Trophoblast cell (in vitro differentiated cells and primary cell): ENCODE measurements around the gene XYLT2.
A peak's percentile ranks its signal among the peaks of the same experiment; 100 is the strongest.

Experiments used
- DNase-seq, 2 donors: peaks; one replicate each; pipeline ENCODE4 v3.0.0-alpha.2; 2016
- H2AFZ ChIP-seq: 2 replicates; pipeline ENCODE4 v1.6.1; 2013; ENCODE audit warnings: low read length, moderate library complexity, mild to moderate bottlenecking; ENCODE audit not compliant: insufficient read depth, poor library complexity
- H2AK5ac ChIP-seq: 2 replicates; pipeline ENCODE4 v1.6.1; 2013; ENCODE audit warnings: mild to moderate bottlenecking, low read length
- H2BK120ac ChIP-seq: 2 replicates; pipeline ENCODE4 v1.6.1; 2013; ENCODE audit warnings: low read length, mild to moderate bottlenecking, moderate library complexity; ENCODE audit not compliant: insufficient read depth, poor library complexity
- H2BK12ac ChIP-seq: 2 replicates; pipeline ENCODE4 v1.6.1; 2013; ENCODE audit warnings: mild to moderate bottlenecking, low read length, moderate library complexity
- H2BK5ac ChIP-seq: 2 replicates; pipeline ENCODE4 v1.6.1; 2013; ENCODE audit warnings: low read length, low read depth, moderate library complexity, mild to moderate bottlenecking; ENCODE audit not compliant: poor library complexity
- H3K14ac ChIP-seq: 2 replicates; pipeline ENCODE4 v1.6.1; 2013; ENCODE audit warnings: mild to moderate bottlenecking, low read length
- H3K18ac ChIP-seq: 2 replicates; pipeline ENCODE4 v1.6.1; 2013; ENCODE audit warnings: mild to moderate bottlenecking, low read length
- H3K23ac ChIP-seq: 2 replicates; pipeline ENCODE4 v1.6.1; 2013; ENCODE audit warnings: low read length
- H3K27ac ChIP-seq: 2 replicates; pipeline ENCODE4 v1.5.1; 2013; ENCODE audit warnings: low read depth, mild to moderate bottlenecking, inconsistent platforms, low read length, moderate library complexity
- H3K27me3 ChIP-seq: 2 replicates; pipeline ENCODE4 v1.6.1; 2013; ENCODE audit warnings: inconsistent platforms, mild to moderate bottlenecking, low read length, moderate library complexity; ENCODE audit not compliant: insufficient read depth
- H3K36me3 ChIP-seq, 2 experiments: 1 replicate in 1 of 2; 2 replicates in 1 of 2; pipeline ENCODE4 v1.6.1; 2013; ENCODE audit warnings: low read length in 2 of 2, mild to moderate bottlenecking in 2 of 2, moderate library complexity in 1 of 2; ENCODE audit not compliant: insufficient read depth in 2 of 2, control insufficient read depth in 1 of 2
- H3K4ac ChIP-seq: 2 replicates; pipeline ENCODE4 v1.6.1; 2013; ENCODE audit warnings: low read depth, mild to moderate bottlenecking, low read length, moderate library complexity
- H3K4me1 ChIP-seq, 2 experiments: 1 replicate in 1 of 2; 2 replicates in 1 of 2; pipeline ENCODE4 v1.6.1; 2013; ENCODE audit warnings: low read length in 2 of 2, mild to moderate bottlenecking in 2 of 2, moderate library complexity in 1 of 2; ENCODE audit not compliant: insufficient read depth in 2 of 2, control insufficient read depth in 1 of 2
- H3K4me2 ChIP-seq: 2 replicates; pipeline ENCODE4 v1.6.1; 2013; ENCODE audit warnings: inconsistent platforms, mild to moderate bottlenecking, low read length, moderate library complexity
- H3K4me3 ChIP-seq: 2 replicates; pipeline ENCODE4 v1.5.1; 2013; ENCODE audit warnings: mild to moderate bottlenecking, low read depth, low read length, inconsistent platforms
- H3K79me1 ChIP-seq: one replicate; pipeline ENCODE4 v1.6.1; 2013; ENCODE audit warnings: low read length
- H3K79me2 ChIP-seq: 2 replicates; pipeline ENCODE4 v1.6.1; 2013; ENCODE audit warnings: low read length, mild to moderate bottlenecking; ENCODE audit not compliant: control insufficient read depth, insufficient read depth, poor library complexity
- H3K9ac ChIP-seq: 2 replicates; pipeline ENCODE4 v1.6.1; 2013; ENCODE audit warnings: mild to moderate bottlenecking, low read length
- H3K9me3 ChIP-seq: 2 replicates; pipeline ENCODE4 v1.6.1; 2013; ENCODE audit warnings: low read depth, mild to moderate bottlenecking, control low read depth, inconsistent platforms, low read length; ENCODE audit not compliant: insufficient read depth
- H4K12ac ChIP-seq: 2 replicates; pipeline ENCODE4 v1.6.1; 2013; ENCODE audit warnings: low read depth, mild to moderate bottlenecking, low read length, moderate library complexity
- H4K8ac ChIP-seq: 2 replicates; pipeline ENCODE4 v1.6.1; 2013; ENCODE audit warnings: low read depth, mild to moderate bottlenecking, low read length, moderate library complexity
- H4K91ac ChIP-seq: one replicate; pipeline ENCODE4 v1.6.1; 2013; ENCODE audit warnings: low read depth, mild to moderate bottlenecking, low read length, moderate library complexity
- WGBS: extraction: QIAGEN DNeasy Blood & Tissue Kit; methylation state at CpG from one replicate; pipeline ENCODE4 v1.1.7; 2013; ENCODE audit warnings: missing lambda C conversion rate; ENCODE audit not compliant: insufficient read length, insufficient coverage; ENCODE audit errors: extremely low coverage; 5-methylcytosine and 5-hydroxymethylcytosine counted together

XYLT2 gene

DNA sequence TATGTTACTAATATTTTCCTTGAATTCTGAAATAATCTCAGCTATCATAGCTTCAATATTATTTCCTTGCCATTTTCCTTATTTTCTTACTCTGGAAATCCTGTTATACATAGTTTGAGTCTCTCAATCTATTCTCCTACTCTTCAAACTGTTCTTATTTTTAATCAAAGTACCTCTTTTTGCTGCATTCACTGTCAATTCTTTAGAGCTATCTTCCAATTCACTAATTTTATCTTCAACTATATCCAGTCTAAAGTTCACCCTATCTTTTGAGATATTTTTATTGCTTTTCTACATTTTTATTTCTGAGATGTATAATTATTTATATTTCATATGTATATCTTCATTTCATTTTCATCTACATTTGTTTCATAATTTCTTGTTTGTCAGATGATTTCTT lies 7.3 kb upstream of the XYLT2 start:
- H2AK5ac ChIP-seq, result no peak overlapping the region
- no peak overlapping the region for H4K91ac ChIP-seq
- H3K4me2 ChIP-seq, result no peak overlapping the region
- H3K9ac ChIP-seq, result no peak overlapping the region
- H3K4me1 ChIP-seq, result no peaks in the 10 kb centered on the region
- H3K9me3 ChIP-seq, result peaks cover 2% of the 10 kb centered on the region
- no peaks in the 10 kb centered on the region for H3K79me2 ChIP-seq
- H3K23ac ChIP-seq, result no peak overlapping the region
- no peak overlapping the region for H3K27ac ChIP-seq
- H3K27me3 ChIP-seq, result no peaks in the 10 kb centered on the region
- H3K4ac ChIP-seq, result no peak overlapping the region
- H2BK5ac ChIP-seq, result no peak overlapping the region
- H4K8ac ChIP-seq, result no peak overlapping the region
- no peak overlapping the region for H2BK12ac ChIP-seq
- H2BK120ac ChIP-seq, result no peak overlapping the region
- H2AFZ ChIP-seq, result no peak overlapping the region
- no peak overlapping the region for H3K18ac ChIP-seq
- H3K36me3 ChIP-seq, result no peaks in the 10 kb centered on the region
- no peaks in the 10 kb centered on the region for H3K79me1 ChIP-seq
- H3K4me3 ChIP-seq, result no peak overlapping the region
- no peak overlapping the region for H3K14ac ChIP-seq
- no peak for DNase-seq
- H4K12ac ChIP-seq, result no peak overlapping the region

DNA sequence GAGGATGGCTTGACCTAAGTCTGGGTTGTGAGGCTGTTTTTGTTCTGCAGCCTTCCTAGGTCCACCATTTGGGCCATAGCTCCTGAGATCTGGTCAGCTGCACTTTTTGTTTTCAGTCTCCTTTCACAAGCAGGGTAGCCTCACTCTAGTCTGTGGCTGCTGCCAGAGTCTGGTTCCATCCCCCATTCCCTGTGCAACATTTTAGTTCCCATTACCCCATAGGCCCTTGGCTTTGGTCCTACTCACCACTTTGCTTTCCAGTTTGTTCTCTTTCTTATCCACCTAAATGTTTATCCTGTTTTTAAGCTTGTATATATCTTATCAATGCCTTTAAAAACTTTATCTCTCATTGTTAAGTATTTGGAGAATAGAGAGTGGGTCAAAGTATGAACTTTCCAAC lies 6.5 kb upstream of the XYLT2 start:
- Histone ChIP-seq H3K4me3 (no peak overlapping the region), H3K4me2 (no peak overlapping the region), H3K23ac (no peak overlapping the region), H4K91ac (no peak overlapping the region), H3K9me3 (peaks cover 2% of the 10 kb centered on the region), H3K4ac (no peak overlapping the region), H2BK12ac (no peak overlapping the region), H3K9ac (no peak overlapping the region), H2AFZ (no peak overlapping the region), H4K8ac (no peak overlapping the region), H2BK5ac (no peak overlapping the region), H2BK120ac (no peak overlapping the region), H3K79me2 (no peaks in the 10 kb centered on the region), H3K27ac (no peak overlapping the region), H3K79me1 (no peaks in the 10 kb centered on the region), H3K18ac (no peak overlapping the region), H3K27me3 (no peaks in the 10 kb centered on the region), H2AK5ac (no peak overlapping the region), H3K36me3 (no peaks in the 10 kb centered on the region), H3K4me1 (no peaks in the 10 kb centered on the region), H3K14ac (no peak overlapping the region), H4K12ac (no peak overlapping the region)
- no peak for DNase-seq

DNA sequence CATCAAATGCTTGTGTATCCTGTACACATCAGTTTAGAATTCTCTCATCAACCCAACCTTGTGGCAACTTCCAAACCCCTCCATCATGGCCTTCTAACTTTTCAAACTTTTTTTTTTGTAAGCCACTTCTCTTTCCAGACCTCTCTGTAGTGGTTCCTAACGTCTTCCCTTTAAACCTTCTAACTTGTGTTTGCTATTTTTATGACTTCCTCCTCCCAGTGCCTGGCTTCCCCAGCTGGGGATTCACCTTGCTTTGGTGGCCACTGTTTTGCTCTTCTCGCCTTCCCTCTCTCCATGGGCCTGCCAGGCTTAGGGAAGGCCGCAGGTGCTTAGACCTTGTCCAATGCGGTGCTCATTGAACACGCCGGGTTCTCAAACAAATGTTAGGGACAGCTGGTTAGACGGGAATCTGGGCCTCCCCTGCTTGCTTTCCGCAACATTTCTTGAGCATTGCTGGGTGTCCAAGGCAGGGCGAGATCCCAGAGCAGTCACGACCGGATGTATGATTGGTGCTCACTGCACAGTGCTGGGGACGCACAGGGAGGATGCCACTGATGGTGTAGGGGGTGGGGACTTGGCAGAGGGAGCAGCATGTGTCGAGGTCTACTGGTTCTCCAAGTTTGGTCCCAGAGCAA lies 1.1 kb upstream of the XYLT2 start:
- Histone ChIP-seq H4K8ac (no peak overlapping the region), H3K9ac (no peak overlapping the region), H2BK12ac (no peak overlapping the region), H3K4me1 (peaks cover 14 to 15% of the 10 kb centered on the region in 2 experiments), H3K36me3 (no peaks in the 10 kb centered on the region), H2AK5ac (no peak overlapping the region), H3K4me3 (no peak overlapping the region), H2BK5ac (no peak overlapping the region), H3K79me2 (peaks cover 8% of the 10 kb centered on the region), H3K27me3 (no peaks in the 10 kb centered on the region), H2BK120ac (no peak overlapping the region), H3K4me2 (no peak overlapping the region), H4K91ac (no peak overlapping the region), H3K9me3 (no peaks in the 10 kb centered on the region), H2AFZ (no peak overlapping the region), H3K4ac (no peak overlapping the region), H4K12ac (no peak overlapping the region), H3K79me1 (peaks cover 12% of the 10 kb centered on the region), H3K23ac (no peak overlapping the region), H3K27ac (no peak overlapping the region), H3K18ac (no peak overlapping the region), H3K14ac (no peak overlapping the region)
- no peak for DNase-seq
- no CpG with 5 or more reads among the region's 13 CpGs for WGBS

DNA sequence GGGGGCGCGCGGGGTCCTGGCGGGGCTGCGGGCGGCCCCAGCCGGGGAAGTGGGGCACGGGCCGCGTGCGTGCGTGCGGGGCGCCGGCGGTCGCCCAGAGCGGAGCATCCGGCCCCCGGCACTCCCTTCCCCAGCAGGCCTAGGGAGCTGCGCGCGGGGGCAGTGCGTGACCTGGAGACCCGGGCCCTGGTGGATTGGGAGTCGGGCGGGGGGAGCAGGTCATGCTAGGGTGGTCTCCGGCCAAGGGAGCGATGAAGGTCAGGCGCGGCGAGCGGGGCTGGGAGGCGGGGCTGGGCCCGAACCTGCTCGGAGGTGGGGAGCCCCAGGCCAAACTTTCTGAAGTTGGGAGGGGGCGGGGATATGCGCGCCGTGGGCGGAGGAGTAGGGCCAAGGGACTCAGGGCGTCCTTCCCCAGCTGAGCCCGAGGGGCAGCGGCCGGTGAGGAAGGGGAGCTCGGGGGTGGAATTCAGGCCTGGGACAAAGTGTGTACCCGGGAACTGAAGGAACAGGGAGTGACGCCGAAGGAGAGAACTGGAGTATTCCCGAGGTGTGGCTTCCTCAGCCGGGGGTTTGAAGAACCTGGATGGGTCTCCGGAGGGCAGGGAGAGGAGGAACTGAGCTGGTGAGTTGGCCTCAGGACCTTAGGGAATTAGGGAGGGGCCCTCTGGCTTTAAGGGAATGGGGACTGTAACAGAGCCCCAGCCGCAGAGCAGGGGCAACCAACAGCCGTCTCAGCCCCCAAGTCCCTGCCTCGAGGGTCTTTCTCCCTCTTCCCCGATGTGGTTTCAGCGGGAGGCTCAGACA lies 589 bp downstream of the XYLT2 start:
- Histone ChIP-seq H3K18ac (peak overlapping the region; percentile 96), H3K9ac (peak overlapping the region; percentile 70), H2AK5ac (peak overlapping the region; percentile 42), H2AFZ (peak overlapping the region; percentile 83), H3K4me1 (peaks cover 14 to 15% of the 10 kb centered on the region in 2 experiments), H3K79me2 (peaks cover 8% of the 10 kb centered on the region), H2BK5ac (peak overlapping the region; percentile 67), H3K4me3 (peak overlapping the region; percentile 92), H3K36me3 (no peaks in the 10 kb centered on the region), H3K27me3 (no peaks in the 10 kb centered on the region), H4K91ac (peak overlapping the region; percentile 78), H2BK120ac (peak overlapping the region; percentile 5), H3K4ac (peak overlapping the region; percentile 38), H3K4me2 (peak overlapping the region; percentile 83), H4K12ac (peak overlapping the region; percentile 75), H3K14ac (peak overlapping the region; percentile 95), H3K79me1 (peaks cover 12% of the 10 kb centered on the region), H2BK12ac (no peak overlapping the region), H3K9me3 (no peaks in the 10 kb centered on the region), H4K8ac (peak overlapping the region; percentile 91), H3K23ac (no peak overlapping the region), H3K27ac (peak overlapping the region; percentile 74)
- peak in 1 of 2 donors; percentile 46 for DNase-seq
- WGBS, result no CpG with 5 or more reads among the region's 57 CpGs
